CD4-positive, alpha-beta T cell treated with Interleukin-2 at 100 ng/mL for 4 hours (primary cell): ENCODE results near the gene ZFAND6.
A peak's percentile ranks its signal among the peaks of the same experiment; 100 is the strongest.
"Not testable (repeated sequence)": the region's sequence is repeated elsewhere in the genome, so short reads cannot be mapped to it uniquely, and the experiment has no call there.

Source experiments
- DNase-seq: peaks from one replicate; pipeline ENCODE4 v3.0.0-alpha.2; 2020; ENCODE audit warnings: low spot score

The ZFAND6 gene

DNA sequence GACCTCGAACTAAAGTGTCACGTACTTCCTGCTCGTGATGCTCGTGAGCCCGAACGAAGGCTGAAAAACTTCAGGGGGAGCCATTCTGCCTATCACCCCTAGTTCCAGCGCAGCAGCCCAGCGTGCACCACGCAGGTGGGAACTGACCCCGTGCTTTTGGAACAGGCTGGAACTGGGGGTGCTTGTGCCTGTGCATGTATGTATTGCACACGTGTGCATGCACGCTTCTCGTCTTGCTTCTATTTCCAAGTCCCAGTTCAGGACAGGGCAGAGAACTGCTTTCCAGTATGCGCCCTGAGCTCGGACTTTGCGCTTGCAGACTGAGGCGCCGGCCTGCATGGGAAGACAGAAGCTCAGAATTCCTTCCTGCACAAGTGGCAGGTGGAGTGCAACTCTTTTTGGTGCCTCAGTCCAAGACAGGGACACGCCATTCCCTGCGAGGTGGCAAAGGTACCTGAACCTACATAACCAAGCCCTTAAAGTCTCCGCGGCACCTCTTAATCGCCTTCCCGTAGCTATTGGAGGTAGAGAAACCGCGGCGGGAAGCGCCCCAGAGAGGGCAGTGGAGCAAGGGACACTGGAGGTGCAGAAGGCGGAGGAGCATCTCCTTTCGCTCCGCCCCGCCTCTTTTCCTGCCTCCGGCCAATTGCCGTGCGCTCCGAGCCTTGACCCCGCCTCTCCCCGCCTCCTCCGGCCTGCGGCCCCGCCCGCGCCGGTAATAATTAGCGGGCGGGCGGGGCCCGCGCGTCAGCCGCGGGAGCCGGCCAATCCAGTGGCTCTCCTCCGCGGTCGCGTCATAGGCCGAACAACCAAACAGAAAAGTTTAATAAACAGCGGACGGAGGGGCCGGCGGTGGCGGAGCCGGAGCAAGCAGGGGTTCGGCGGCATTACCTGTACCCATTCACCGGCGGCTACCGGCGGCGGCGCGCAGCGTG lies at the start of gene ZFAND6:
Gene ZFAND6 (plus strand): TSS at position 826 of the 935 bp plus-strand sequence. CDS start 60,669 bp downstream, outside the sequence.
- DNase-seq = peak; percentile 93

DNA sequence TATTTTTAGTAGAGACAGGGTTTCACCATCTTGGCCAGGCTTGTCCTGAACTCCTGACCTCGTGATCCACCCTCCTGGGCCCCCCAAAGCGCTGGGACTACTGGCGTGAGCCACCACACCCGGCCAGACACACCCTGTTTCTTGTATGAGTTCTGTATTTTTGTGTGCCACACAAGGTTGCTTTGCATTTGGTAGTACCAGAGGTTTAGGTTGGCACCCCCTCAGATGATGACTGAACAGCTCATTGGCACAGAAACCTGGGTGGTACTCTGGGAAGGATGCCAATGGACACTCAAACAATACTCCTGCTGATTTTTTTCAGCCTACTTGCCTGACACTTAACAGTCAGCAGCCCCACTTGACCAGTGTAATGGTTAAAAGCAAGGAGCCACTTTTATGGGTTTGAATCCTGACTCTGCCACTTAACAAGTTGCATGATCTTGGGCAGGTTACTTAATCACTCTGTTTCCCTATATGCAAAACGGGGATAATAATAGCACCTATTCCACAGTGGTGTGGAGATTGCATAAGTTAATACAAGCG lies 49.3 kb upstream of the ZFAND6 start:
- DNase-seq = no peak

DNA sequence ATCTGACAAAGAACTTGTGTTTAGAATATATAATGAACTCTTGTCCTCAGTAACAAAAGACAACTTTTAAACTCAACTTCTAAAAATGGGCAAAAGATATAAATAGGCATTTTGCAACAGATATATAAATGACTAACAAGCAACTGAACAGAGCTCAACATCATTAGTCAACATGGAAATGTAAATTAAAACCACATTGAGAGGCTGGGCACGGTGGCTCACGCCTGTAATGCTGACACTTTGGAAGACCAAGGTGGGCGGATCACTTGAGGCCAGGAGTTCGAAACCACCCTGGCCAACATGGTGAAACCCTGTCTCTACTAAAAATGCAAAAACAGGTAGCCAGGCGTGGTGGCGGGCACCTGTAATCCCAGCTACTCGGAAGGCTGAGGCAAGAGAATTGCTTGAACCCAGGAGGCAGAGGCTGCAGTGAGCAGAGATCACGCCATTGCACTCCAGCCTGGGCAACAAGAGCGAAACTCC lies 48.4 kb upstream of the ZFAND6 start:
- not testable (repeated sequence) for DNase-seq

DNA sequence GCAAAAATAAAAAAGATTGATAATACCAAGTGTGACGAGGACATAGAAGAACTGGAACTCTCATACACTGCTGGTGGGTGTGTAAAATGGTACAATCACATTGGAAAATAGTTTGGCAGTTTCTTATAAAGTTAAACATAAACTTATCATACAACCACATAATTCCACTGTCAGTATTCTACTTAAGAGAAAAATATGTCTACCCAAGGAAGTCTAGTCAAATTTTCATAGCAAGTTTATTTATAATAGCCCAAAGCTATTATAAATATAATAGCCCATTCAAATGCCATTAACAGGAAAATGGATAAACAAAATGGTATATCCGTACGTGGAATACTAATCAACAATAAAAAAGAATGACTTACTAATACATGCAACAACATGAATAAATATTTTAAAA lies 47.9 kb upstream of the ZFAND6 start:
- DNase-seq = no peak

DNA sequence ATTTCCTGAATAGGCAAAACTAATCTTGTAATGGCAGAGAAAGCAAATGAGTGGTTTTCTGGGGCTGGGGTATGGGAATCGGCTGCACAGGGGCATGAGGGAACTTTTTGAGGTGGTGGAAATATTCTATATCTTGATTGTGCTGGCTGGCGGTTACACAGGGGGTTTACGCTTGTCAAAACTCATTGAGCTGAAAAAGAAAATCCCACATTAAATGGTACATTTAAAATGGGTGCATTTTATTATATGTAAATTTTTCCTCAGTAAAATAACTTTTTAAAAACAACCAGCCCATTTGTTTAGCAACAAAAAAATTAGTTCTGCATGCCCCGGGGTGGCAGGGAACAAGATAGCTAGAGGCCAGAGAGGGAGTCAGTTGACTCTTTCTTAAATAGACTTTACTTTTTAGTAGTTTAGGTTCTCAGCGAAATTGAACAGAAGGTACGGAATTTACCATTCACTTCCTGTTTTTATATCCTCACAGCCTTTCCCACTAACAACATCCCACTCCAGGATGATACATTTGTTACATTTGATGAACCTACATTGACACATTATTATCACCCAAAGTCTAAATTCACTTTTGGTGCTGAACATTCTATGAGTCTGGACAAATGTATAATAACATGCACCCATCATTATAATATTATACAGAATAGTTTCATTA lies 47.3 kb upstream of the ZFAND6 start:
- DNase-seq = no peak

DNA sequence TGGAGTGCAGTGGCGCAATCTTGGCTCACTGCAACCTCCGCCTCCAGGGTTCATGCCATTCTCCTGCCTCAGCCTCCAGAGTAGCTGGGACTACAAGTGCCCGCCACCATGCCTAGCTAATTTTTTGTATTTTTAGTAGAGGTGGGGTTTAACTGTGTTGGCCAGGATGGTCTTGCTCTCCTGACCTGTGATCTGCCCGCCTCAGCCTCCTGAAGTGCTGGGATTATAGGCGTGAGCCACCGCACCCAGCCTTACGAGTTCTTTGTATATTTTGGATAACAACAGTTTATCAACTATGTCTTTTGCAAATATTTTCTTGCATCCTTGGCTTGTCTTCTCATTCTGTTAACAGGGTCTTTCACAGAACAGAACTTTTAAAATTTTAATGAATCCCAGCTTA lies 45.3 kb upstream of the ZFAND6 start:
- not testable (repeated sequence) for DNase-seq

DNA sequence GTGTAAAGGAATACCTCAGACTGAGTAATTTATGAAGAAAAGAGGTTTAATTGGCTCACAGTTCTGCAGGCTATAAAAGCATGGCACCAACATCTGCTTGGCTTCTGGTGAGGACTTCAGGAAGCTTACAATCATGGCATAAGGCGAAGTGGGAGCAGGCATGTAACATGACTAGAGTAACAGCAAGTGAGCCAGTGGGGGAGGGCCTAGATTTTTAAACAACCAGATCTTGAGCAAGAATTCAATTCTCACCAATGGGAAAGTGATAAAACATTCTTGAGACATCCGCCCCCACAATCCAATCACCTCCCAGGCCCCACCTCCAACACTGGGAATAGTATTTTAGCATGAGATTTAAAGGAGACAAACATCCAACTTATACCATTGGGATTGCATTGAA lies 44.3 kb upstream of the ZFAND6 start:
- DNase-seq = no peak

DNA sequence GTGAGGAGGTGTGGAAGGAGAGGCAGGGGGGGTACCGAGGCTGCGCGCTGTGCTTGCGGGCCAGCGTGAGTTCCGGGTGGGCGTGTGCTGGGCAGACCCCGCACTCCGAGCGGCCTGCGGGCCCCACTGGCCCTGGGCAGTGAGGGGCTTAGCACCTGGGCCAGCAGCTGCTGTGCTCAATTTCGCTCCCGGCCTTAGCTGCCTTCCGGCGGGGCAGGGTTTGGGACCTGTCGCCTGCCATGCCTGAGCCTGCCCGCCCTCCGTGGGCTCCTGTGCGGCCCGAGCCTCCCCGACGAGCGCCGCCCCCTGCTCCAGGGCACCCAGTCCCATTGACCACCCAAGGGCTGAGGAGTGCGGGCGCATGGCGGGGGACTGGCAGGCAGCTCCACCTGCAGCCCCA lies 43.0 kb upstream of the ZFAND6 start:
- not testable (repeated sequence) for DNase-seq

DNA sequence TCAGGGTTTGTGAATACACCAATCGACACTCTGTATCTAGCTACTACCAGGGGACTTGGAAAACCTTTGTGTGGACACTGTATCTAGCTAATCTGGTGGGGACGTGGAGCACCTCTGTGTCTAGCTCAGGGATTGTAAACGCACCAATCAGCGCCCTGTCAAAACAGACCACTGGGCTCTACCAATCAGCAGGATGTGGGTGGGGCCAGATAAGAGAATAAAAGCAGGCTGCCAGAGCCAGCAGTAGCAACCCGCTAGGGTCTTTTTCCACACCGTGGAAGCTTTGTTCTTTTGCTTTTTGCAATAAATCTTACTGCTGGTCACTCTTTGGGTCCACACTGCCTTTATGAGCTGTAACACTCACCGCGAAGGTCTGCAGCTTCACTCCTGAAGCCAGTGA lies 42.3 kb upstream of the ZFAND6 start:
- not testable (repeated sequence) for DNase-seq

DNA sequence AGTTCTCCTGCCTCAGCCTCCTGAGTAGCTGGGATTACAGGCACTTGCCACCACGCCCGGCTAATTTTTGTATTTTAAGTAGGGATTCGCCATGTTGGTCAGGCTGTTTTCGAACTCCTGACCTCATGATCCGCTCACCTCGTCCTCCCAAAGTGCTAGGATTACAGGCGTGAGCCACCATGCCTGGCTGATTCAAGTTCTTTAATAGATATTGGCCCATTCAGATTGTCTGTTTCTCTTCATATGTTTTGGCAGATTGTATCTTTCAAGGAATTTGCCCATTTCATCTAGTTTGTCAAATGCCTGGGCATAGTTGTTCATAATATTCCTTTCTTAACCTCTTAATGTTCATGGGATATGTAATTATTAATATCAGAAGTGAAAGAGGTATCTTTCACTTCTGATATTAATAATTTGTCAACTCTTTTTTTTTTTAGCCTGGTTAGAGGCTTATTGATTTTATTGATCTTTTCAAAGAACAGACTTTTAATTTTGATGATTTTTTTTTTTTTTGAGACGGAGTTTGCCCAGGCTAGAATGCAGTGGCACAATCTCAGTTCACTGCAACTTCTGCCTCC lies 40.2 kb upstream of the ZFAND6 start:
- no peak for DNase-seq

DNA sequence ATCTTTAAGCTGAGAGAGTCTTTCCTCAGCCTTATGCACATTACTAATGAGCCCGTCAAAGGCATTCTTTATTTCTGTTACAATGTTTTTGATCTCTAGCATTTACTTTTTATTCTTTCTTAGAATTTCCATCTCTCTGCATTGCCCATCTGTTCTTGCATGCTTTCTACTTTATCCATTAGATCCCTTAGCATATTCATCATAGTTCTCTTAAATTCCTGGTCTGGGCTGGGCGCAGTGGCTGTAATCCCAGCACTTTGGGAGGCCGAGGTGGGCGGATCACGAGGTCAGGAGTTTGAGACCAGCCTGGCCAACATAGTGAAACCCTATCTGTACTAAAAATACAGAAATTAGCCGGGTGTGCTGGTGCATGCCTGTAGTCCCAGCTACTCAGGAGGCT lies 39.3 kb upstream of the ZFAND6 start:
- DNase-seq = not testable (repeated sequence)

DNA sequence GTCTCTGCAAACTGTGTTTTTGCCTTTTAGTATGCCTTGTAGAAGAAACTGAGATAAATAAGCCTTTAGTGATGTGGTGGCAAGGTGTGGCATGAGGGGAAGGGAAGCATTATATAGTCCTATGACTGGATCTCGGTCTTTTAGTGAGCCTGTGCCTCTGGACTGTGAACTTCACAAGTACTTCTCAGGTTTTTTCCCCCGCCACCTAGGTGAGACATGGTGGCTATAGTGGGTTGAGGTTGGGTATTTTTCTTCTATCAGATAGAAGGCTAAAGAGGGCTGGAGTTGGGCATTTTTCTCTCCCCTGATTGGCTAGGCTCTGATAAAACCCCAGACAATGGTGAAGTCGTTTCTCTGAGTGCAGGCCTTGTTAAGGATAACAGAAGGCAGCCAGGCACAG lies 38.7 kb upstream of the ZFAND6 start:
- no peak for DNase-seq

DNA sequence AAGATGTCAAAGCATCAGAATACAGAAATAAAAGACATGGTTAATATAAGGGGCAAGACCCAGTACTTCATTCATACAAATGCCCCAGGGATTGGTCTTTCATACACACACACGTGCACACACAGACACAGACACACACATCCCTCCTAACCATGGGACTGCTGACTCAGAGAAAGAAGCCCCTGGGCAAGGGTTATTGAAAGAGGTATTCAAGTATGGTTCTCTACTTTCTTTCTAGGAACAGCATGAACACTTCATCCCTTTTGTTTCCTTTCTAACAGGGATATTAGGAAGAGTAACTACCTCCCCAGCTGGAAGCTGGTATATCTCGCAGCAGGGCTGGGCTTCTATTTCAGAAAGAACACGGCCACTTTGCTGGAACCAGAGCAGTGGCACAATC lies 33.2 kb upstream of the ZFAND6 start:
- no peak for DNase-seq

DNA sequence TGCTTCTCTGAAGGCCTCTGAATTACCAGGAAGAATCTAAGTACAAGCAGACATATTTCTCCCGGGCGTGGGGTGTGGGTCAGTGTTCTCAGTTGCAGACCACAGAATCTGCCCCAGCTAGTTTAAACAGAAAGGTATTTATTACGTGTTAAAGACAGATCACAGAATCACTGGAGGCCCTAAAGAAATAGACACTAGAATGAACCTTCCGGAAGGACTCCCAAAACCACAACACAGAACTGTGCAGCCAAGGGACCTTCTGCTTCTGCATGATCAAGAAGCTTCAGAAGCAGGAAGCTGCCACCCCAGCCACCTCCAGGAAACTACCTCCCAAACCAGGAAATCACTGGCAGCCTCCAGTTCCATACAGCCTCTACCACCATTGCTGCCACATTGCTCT lies 32.7 kb upstream of the ZFAND6 start:
- DNase-seq = no peak

DNA sequence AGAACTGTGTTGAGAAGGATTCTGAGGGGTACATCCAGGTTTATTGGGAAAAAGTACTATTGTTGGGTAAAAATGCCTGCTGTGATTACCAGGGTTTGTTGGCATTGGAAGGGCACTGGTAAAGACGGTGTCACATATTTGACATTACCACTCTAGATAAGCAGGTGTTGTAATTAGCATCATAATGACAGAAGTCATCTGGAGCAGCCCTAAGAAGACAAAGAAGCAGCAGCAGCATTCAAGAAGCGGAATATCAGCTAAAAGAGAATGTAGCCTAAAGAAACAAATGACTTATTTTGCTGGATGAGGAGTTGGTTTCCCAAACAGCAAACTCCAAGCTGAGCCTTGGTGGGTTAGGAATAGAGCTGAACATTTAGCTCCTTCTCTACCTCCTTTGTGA lies 30.5 kb upstream of the ZFAND6 start:
- DNase-seq = no peak

DNA sequence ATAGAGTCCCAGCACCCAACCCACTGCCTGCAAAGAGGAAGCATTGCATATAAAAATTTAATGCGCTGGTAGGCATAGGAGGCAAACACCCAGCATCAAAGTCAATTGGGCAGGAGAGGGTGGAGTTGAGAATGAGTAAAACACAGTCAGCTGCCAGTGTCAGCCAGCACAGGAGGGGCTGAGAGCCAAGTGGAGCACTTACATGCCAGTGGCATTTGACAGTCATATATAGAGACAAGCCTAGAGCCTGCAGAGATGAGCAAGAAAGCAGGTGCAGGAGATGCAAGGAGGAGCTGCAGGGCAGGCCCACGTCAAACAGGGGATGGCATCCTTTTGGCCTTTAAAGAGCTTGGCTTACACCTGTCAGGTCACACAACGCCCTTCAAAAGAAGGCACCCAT lies 27.6 kb upstream of the ZFAND6 start:
- no peak for DNase-seq

DNA sequence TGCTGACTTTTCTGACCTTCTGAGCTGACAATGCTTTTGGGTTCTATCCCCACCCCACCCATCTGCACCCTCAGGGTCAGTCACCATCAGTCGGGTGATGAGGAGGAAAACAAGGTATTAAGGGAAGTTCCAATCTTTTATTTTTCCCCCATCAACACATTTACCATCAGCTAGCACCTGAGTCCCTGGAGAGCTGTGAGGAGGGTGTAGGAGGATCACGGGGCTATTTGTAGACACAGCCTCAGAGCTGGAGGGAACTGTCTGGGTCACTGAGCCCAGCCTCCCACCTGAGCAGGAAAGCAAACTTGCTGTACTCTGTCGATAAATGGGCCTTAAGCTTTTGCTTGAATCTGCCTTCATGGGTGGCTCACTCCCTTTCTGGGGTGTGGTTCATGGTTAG lies 24.8 kb upstream of the ZFAND6 start:
- no peak for DNase-seq

DNA sequence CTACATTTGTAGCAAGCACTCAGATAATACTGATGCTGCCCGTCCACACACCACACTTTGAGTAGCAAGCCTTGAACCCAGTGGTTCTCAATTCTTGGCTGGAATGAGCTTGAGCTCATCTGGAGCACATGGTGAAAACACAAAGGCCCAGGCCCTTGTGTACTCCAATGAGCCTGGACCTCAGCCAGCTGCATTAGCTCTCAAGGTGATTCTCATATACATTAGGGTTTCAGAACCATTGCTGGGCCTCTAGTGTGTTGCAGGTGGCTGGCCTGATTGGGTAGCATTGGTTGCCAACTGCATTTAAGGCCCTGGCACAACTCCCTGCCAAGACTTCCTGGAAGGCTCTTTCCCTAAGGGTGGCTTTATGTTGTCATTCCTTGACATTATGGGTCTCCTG lies 23.4 kb upstream of the ZFAND6 start:
- no peak for DNase-seq

DNA sequence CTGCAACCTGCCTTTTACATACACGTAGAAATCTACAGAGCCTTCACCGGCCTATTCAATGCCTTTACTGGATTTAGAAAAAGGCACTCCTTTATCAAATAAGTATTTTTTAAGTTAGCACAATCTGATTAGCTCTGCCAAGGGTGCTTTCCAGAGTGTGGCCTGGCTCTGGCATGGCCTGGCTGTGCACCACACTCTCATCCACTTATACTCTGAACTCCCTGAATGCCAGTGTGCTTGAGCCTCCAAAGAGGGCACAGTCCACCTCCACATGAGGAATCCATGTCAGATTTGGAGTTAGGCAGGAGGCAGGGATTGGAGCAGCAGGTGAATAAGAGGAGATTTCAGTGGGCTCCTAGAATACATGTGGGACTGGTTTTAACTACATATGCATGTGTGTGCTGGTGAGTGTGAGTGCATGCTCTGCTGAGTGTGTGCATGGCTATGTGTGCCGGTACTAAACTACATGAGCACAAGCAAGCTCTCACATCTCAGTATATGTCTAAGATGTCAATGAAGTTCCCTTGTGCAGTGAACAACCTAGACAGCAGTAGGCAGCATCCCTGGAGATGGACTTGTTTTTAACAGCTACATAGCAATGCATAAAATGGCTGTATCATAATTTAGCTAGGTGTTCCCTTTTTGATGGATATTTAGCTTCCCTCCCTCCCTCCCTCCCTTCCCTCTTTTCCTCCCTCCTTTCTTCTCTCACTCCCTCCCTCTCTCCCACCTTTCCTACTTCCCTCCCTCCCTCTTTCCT lies 17.8 kb upstream of the ZFAND6 start:
- no peak for DNase-seq

DNA sequence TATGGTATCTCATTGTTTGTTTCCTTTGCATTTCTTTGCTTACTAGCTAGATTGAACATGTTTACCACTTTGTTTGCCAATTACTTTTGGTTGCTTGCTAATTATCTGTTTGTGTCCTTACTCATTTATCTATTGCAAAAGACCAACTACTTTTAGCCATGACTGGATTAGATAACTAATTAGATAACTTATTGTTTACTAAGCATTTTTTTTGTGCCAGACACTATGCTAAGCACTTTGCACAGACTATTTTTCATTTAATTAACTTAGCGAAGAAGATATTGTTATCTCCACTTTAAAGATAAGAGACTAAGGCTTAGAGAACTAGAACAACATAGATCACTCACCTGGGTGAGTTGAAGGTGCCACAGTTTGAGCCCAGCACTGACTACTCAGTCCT lies 16.9 kb upstream of the ZFAND6 start:
- no peak for DNase-seq

DNA sequence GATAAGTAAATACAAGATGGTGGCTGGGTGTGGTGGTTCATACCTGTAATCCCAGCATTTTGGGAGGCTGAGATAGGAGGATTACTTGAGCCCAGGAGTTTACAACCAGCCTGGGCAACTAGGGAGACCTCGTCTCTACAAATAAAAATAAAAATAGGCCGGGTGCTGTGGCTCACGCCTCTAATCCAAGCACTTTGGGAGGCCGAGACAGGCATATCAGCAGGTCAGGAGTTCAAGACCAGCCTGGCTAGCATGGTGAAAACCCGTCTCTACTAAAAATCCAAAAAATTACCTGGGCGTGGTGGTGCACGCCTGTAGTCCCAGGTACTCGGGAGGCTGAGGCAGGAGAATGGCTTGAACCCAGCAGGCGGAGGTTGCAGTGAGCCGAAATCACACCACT lies 14.3 kb upstream of the ZFAND6 start:
- DNase-seq = not testable (repeated sequence)

DNA sequence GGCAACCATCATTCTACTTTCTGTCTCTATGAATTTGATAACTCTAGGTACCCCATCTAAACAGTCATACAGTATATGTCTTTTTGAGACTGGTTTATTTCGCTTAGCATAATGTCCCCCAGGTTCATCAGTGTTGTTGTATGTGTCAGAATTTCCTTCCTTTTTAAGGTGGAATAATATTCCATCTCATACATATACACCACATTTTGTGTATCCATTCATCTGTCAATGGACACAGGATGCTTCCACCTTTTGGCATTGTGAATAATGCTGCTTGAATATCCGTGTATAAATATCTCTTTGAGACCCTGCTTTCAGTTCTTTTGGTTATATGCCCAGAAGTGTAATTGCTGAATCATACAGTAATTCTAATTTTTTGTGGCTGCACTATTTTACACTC lies 10.4 kb upstream of the ZFAND6 start:
- no peak for DNase-seq
